Esophagus (tissue), 2 donors: ENCODE measurements around the gene RTKN2. TPM values are rescaled to one million over a fixed set of nuclear protein-coding genes. Genes with fewer than 3 reads are reported as not detected.

ENCODE experiments used
- H3K27ac ChIP-seq, 2 donors: one replicate each; pipeline ENCODE4 v1.5.1; 2013; ENCODE audit warnings: low read depth in 2 of 2, mild to moderate bottlenecking in 2 of 2, inconsistent platforms in 1 of 2, low read length in 1 of 2, moderate library complexity in 1 of 2
- H3K27me3 ChIP-seq, 2 donors: one replicate each; pipeline ENCODE4 v1.6.1; 2013; ENCODE audit warnings: low read length in 2 of 2, control low read depth in 1 of 2, mild to moderate bottlenecking in 1 of 2; ENCODE audit not compliant: insufficient read depth in 2 of 2, control insufficient read depth in 1 of 2
- H3K36me3 ChIP-seq, 2 donors: one replicate each; pipeline ENCODE4 v1.6.1; 2013; ENCODE audit warnings: low read length in 1 of 2; ENCODE audit not compliant: control insufficient read depth in 2 of 2, insufficient read depth in 2 of 2
- H3K4me1 ChIP-seq, 2 donors: one replicate each; pipeline ENCODE4 v1.6.1; 2013; ENCODE audit warnings: low read length in 1 of 2; ENCODE audit not compliant: control insufficient read depth in 2 of 2, insufficient read depth in 2 of 2
- H3K4me3 ChIP-seq, 2 donors: one replicate each; pipeline ENCODE4 v1.5.1; 2013; ENCODE audit warnings: low read length in 2 of 2, mild to moderate bottlenecking in 2 of 2, low read depth in 1 of 2, moderate library complexity in 1 of 2
- H3K9me3 ChIP-seq, 2 donors: one replicate each; pipeline ENCODE4 v1.6.1; 2013; ENCODE audit warnings: mild to moderate bottlenecking in 2 of 2, low read depth in 1 of 2, low read length in 1 of 2, moderate library complexity in 1 of 2; ENCODE audit not compliant: control insufficient read depth in 2 of 2, insufficient read depth in 1 of 2
- WGBS, 2 donors: extraction: QIAGEN DNeasy Blood & Tissue Kit; methylation state at CpG; one replicate each; pipeline ENCODE4 v1.1.7; 2013; 5-methylcytosine and 5-hydroxymethylcytosine counted together
- polyA plus RNA-seq, 2 donors: library from polyadenylated mRNA; stranded (reverse); fragments of 200-250 nt; gene quantifications; one replicate each; pipeline ENCODE4 v1.2.3, GENCODE V29; 2013
- donor health status: healthy with polysubstance abuse.
- donor health status: Bipolar disorder and iron deficiency.

The RTKN2 gene
- polyA plus RNA-seq, 2 donors = 7.3 to 7.8 TPM

DNA sequence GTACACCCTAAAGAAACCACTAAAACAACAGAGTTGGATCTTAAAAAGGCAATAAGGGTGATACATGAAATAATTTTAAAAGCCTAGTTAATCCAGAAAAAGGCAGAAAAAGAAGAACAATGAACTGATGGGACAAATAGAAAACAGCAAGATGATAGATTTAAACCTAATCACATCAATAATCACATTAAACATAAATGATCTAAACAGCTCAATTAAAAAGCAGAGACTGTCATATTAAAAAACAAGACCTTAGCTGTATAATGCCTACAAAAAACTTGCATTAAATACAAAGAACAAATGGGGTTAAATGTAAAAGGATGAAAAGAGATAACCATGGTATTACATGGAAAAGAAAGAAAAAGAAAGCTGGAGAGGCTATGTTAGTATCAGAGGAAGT, 96.2 kb downstream of the RTKN2 start:
- no peaks in the 10 kb centered on the region for H3K36me3 ChIP-seq
- H3K27ac ChIP-seq = no peak overlapping the region
- no peaks in the 10 kb centered on the region for H3K9me3 ChIP-seq

DNA sequence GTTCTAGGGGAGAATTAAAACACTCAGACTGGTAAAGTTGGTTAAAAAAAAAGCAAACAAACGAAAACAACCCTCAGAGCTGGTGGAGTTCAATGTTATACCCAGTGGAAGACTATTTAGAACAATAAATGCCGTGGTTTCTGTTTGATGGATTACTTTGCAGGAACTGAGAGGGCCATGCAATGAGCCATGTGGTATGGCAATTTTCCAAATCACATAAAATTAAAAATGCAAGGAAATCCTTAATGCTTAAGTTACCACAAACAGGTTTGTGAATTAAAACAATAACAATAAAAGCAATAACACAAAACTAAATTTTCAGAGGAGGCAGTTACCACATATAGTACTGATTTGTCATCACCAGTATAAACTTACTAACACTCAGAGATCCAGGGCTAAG, 96.9 kb downstream of the RTKN2 start:
- no peaks in the 10 kb centered on the region for H3K36me3 ChIP-seq
- H3K9me3 ChIP-seq = no peaks in the 10 kb centered on the region
- no peaks in the 10 kb centered on the region for H3K4me1 ChIP-seq
- no peak overlapping the region for H3K4me3 ChIP-seq
- no peak overlapping the region for H3K27ac ChIP-seq
- H3K27me3 ChIP-seq = no peaks in the 10 kb centered on the region
- 61 to 66% methylated on average over 2 of the region's 2 CpGs for WGBS, 2 donors

More for the DNA sequence above, 96.2 kb downstream of the RTKN2 start:
- H3K27me3 ChIP-seq = no peaks in the 10 kb centered on the region
- no peaks in the 10 kb centered on the region for H3K4me1 ChIP-seq
- no peak overlapping the region for H3K4me3 ChIP-seq

DNA sequence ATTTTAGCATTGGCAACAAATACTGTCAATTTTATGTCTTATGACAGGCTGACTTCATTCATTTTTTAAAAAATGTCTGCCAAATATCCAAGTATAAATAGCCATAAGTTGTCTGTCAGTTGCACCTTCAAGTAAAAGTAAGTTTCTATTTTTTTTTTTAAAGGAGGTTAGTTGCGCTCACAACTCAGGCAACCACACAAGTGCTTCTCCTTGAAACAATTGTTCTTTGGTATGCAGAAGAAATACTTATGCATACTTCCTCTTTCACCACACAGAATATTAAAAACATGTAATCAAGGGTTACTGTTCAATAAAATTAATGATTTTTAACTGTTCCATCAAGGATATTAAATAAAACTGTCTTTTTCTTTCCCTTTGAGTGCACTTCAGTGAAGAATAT, 97.9 kb downstream of the RTKN2 start:
- H3K27me3 ChIP-seq = no peaks in the 10 kb centered on the region
- no peaks in the 10 kb centered on the region for H3K4me1 ChIP-seq
- 85 to 92% methylated on average over 1 of the region's 1 CpG for WGBS, 2 donors
- H3K9me3 ChIP-seq = no peaks in the 10 kb centered on the region
- H3K4me3 ChIP-seq = no peak overlapping the region
- no peaks in the 10 kb centered on the region for H3K36me3 ChIP-seq
- H3K27ac ChIP-seq = no peak overlapping the region

DNA sequence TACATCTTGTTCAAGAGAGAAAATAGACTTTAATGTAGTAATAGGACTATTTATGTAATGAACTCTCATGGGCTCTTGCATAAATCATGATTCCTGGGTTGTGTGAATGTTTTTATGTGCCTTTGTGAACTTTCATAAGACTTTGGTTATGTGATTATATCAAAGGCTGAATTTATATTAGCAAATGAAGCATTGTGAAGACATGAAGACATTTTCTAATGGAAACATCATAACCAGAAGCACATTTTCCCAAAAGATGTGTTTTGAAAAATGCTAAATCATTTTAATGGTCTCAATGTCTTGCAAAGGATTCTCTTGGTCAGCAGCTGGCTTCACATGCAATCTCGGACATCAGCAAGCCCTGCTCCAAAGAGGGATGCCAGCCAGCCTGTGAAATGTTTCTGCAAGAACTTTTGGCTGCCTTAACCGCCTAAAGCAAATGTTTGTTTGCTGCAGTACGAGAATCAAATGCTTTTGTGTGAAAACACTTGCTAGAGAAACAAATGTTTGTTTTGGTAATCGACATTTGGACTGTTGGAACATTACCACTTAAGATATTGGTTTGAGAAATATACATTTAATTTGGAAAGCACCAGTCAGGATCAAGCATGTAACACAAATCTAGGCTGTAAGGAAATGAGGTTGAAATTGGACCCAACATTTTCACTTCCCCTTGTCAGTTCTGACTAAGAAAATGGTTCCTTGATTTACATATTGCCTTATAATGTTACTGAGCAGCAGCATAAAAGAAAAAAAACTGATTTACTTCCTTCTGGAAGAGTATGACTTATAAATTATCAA, 102.1 kb downstream of the RTKN2 start:
- no peak overlapping the region for H3K27ac ChIP-seq
- no peaks in the 10 kb centered on the region for H3K27me3 ChIP-seq
- WGBS, 2 donors = 39% methylated on average over 4 of the region's 4 CpGs
- H3K36me3 ChIP-seq = no peaks in the 10 kb centered on the region
- H3K4me3 ChIP-seq = no peak overlapping the region
- no peaks in the 10 kb centered on the region for H3K4me1 ChIP-seq
- no peaks in the 10 kb centered on the region for H3K9me3 ChIP-seq

DNA sequence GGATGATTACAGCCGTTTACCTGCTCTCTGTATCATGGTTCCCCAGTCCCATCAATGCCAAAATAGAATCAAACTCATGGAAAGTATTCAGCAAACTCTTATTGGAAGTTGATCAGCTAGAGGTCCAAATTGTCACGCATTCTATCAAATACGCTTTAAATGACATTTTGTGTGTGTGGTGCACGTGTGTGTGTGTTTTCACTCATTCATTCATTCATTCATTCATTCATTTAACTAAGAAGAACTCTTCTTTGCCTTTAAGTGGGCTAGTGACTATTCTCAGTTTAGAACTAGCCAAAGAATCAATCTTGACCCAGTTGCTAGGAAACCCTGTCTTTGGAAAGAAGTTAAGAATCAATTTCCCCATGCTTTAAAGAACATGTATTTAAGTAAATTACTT, 102.8 kb downstream of the RTKN2 start:
- no peaks in the 10 kb centered on the region for H3K27me3 ChIP-seq
- 94% methylated on average over 4 of the region's 4 CpGs for WGBS, 2 donors
- H3K36me3 ChIP-seq = no peaks in the 10 kb centered on the region
- no peaks in the 10 kb centered on the region for H3K4me1 ChIP-seq
- no peak overlapping the region for H3K27ac ChIP-seq
- H3K4me3 ChIP-seq = no peak overlapping the region
- H3K9me3 ChIP-seq = no peaks in the 10 kb centered on the region

DNA sequence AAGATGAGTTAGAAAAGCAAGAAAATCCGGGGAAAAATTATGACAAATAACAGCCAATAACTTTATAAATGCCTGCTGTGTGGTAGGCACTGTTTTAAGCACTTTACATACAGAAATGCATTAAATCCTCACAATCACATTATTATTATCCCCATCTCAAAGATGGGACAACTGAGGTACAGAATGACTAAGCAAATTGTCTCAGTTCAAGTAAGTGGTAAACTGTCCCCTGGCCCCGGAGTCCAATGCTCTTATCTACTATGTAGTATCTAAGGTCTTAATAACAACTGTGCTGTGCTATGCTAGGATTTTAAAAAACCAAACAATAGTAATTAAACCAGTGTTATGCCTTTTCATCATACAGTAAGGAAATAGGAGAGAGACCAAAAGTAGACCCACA, 105.6 kb downstream of the RTKN2 start:
- no peaks in the 10 kb centered on the region for H3K27me3 ChIP-seq
- H3K9me3 ChIP-seq = no peaks in the 10 kb centered on the region
- no peak overlapping the region for H3K4me3 ChIP-seq
- no peaks in the 10 kb centered on the region for H3K36me3 ChIP-seq
- no peaks in the 10 kb centered on the region for H3K4me1 ChIP-seq
- no peak overlapping the region for H3K27ac ChIP-seq
- WGBS, 2 donors = 92 to 95% methylated on average over 2 of the region's 2 CpGs

DNA sequence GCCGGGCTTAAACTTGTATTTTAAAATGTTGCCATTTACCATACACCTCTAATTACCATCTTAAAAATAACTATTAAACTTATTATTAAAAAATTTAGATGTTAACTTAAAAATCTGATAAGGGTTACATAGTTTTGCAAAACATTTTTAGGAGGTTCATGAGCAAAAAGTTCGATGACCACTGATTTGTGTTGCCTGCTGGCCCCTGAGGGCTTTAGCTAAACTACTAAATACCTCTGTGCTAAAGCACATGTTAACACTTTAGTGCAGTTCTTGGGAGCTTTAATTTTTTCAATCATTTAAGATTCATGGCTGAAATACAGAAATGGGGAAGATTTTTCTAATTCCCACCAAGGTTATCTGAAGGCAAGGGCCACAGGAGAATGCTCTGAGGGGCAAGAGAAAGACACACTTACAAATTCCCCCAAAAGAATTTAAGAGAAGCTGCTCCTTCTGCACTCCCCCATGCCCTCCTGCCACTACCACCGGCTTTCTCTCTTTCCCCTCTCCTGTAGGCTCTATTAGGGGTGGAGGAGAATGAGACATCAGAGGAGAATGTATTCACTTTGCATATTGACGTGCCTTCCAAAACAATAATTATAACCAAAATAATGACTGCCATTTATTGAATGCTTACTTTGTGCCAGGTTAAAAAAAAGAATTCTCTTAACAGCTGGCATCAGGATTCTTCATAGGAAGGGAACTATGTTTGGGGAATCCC, 106.2 kb downstream of the RTKN2 start:
- H3K4me3 ChIP-seq = no peak overlapping the region
- H3K36me3 ChIP-seq = no peaks in the 10 kb centered on the region
- H3K9me3 ChIP-seq = no peaks in the 10 kb centered on the region
- no peaks in the 10 kb centered on the region for H3K27me3 ChIP-seq
- no peak overlapping the region for H3K27ac ChIP-seq
- H3K4me1 ChIP-seq = no peaks in the 10 kb centered on the region
- WGBS, 2 donors = 83 to 88% methylated on average over 4 of the region's 4 CpGs

DNA sequence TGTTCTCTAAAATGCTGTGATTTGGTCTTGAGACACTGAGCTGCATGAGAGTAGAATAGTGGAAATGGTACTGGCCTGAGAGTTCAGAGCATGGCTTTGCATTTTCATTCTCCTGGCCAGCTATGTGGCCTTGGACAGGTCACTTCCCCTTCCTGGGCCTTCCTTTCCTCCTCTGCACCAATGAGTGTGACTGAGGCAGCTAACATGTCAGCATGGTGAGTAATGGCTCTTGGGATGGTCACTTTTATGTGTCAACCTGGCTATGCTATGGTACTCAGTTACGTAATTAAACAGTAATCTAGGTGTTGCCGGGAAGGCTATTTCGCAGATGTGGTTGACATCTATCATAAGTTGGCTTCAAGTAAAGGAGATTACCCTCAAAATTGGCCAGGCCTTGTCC, 109.3 kb downstream of the RTKN2 start:
- no peak overlapping the region for H3K27ac ChIP-seq
- 81 to 89% methylated on average over 3 of the region's 3 CpGs for WGBS, 2 donors
- no peaks in the 10 kb centered on the region for H3K27me3 ChIP-seq
- no peak overlapping the region for H3K4me3 ChIP-seq
- H3K4me1 ChIP-seq = no peaks in the 10 kb centered on the region
- H3K9me3 ChIP-seq = no peaks in the 10 kb centered on the region
- no peaks in the 10 kb centered on the region for H3K36me3 ChIP-seq

DNA sequence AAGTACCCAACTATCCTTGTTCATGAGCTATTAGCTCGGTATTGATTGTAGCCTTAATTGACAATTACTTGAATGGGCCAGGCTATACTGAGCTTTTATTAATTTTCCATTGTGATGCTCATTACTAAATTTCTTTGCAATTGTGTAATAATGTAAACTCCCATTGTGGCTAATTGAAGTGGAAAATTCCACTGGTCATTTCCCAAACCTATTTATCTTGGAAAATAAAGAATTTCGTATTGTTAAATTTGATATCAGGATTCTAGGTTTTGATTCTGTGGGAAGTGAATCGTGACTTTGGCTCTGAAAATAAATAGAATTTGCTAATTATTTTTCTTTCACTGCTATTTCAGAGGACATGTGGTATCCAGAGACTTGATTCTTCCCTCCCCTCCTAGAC, 111.0 kb downstream of the RTKN2 start:
- Histone ChIP-seq H3K4me3 (no peak overlapping the region), H3K4me1 (no peaks in the 10 kb centered on the region), H3K9me3 (no peaks in the 10 kb centered on the region), H3K27me3 (no peaks in the 10 kb centered on the region), H3K27ac (no peak overlapping the region), H3K36me3 (no peaks in the 10 kb centered on the region)
- 80 to 95% methylated on average over 3 of the region's 3 CpGs for whole genome bisulfite sequencing, 2 donors
